Right lobe of liver (tissue), 4 donors: Measurements from ENCODE around the gene HELQ.
A peak's percentile ranks its signal among the peaks of the same experiment; 100 is the strongest.

Experiments used
- CTCF ChIP-seq, 4 donors: fragments of 200-600 bp in 3 of 4; fragments of 450-650 bp in 1 of 4; IDR thresholded peaks; one replicate each; pipeline versions ENCODE4 v1.5.1 to v1.8.0; 2016 to 2022; ENCODE audit warnings: antibody characterized with exemption in 4 of 4, mild to moderate bottlenecking in 2 of 4
- POLR2A ChIP-seq: fragments of 450-650 bp; IDR thresholded peaks from one replicate; pipeline ENCODE4 v1.6.1; 2017; ENCODE audit warnings: antibody characterized with exemption, mild to moderate bottlenecking
- donor health status: DM: no; HTN: no; CAD: no.
- donor health status: DM: no; HTN: no; CAD: no.
- donor health status: DM: no; HTN: yes; CAD: no.

GRCh38 chr4:83490876-83491450 lies 35.3 kb upstream of the HELQ start:
- TF ChIP-seq CTCF (IDR thresholded peaks at IDR 0.05) (peak; percentile 41 to 52 (median 49)), POLR2A (no peak)
